ENCODE data around the gene AMH. TPM values are rescaled to one million over a fixed set of nuclear protein-coding genes. Genes with fewer than 3 reads are reported as not detected.
A peak's percentile ranks its signal among the peaks of the same experiment; 100 is the strongest.

Gene AMH
- total RNA-seq, 1 donor from 2014 or later: 0.26 TPM

DNA sequence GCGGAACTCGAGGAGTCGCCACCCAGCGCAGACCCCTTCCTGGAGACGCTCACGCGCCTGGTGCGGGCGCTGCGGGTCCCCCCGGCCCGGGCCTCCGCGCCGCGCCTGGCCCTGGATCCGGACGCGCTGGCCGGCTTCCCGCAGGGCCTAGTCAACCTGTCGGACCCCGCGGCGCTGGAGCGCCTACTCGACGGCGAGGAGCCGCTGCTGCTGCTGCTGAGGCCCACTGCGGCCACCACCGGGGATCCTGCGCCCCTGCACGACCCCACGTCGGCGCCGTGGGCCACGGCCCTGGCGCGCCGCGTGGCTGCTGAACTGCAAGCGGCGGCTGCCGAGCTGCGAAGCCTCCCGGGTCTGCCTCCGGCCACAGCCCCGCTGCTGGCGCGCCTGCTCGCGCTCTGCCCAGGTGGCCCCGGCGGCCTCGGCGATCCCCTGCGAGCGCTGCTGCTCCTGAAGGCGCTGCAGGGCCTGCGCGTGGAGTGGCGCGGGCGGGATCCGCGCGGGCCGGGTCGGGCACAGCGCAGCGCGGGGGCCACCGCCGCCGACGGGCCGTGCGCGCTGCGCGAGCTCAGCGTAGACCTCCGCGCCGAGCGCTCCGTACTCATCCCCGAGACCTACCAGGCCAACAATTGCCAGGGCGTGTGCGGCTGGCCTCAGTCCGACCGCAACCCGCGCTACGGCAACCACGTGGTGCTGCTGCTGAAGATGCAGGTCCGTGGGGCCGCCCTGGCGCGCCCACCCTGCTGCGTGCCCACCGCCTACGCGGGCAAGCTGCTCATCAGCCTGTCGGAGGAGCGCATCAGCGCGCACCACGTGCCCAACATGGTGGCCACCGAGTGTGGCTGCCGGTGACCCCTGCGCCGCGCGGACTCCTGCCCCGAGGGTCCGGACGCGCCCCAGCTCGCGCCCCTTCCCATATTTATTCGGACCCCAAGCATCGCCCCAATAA lies 2.3 kb downstream of the AMH start:
- DNase-seq (ENCODE audit: low read depth): no peak
- Histone ChIP-seq H3K36me3 (ENCODE audit: control insufficient read depth, insufficient read depth, low read length) (peaks cover 10% of the 10 kb centered on the region), H3K4me3 (ENCODE audit: low read depth, low read length) (no peak overlapping the region), H3K27me3 (ENCODE audit: control insufficient read depth, insufficient read depth, low read length) (peaks cover 32% of the 10 kb centered on the region)
- TF ChIP-seq, protein P1, sequence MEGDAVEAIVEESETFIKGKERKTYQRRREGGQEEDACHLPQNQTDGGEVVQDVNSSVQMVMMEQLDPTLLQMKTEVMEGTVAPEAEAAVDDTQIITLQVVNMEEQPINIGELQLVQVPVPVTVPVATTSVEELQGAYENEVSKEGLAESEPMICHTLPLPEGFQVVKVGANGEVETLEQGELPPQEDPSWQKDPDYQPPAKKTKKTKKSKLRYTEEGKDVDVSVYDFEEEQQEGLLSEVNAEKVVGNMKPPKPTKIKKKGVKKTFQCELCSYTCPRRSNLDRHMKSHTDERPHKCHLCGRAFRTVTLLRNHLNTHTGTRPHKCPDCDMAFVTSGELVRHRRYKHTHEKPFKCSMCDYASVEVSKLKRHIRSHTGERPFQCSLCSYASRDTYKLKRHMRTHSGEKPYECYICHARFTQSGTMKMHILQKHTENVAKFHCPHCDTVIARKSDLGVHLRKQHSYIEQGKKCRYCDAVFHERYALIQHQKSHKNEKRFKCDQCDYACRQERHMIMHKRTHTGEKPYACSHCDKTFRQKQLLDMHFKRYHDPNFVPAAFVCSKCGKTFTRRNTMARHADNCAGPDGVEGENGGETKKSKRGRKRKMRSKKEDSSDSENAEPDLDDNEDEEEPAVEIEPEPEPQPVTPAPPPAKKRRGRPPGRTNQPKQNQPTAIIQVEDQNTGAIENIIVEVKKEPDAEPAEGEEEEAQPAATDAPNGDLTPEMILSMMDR (IDR thresholded peaks at IDR 0.05; ENCODE audit: insufficient read depth, low read length, severe bottlenecking): no peak
- FAIRE-seq: no peak

- no peak for FAIRE-seq
- Histone ChIP-seq H3K4me3 (ENCODE audit: low read depth, low read length) (no peak overlapping the region), H3K27me3 (ENCODE audit: control insufficient read depth, insufficient read depth, low read length) (peaks cover 32% of the 10 kb centered on the region)
Measured at GRCh38 chr19:2252055-2252796, 3.1 kb downstream of the AMH start.

DNA sequence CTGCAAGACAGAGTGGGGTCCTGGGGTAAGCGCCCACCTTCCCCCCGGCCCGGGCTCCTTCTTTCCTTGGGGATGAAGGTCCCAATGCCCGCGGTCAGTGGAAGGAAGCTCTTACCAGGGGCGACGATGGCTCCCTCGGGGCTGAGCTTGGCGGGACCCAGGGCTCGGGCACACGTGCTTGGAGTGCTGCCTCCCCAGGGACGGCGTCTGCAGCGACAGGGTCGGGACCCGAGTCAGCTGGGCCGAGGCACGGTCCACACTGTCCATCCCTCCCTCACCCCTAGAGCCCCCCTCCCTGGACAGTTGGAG lies 3.6 kb downstream of the AMH start:
- Histone ChIP-seq H3K27me3 (ENCODE audit: control insufficient read depth, insufficient read depth, low read length) (peaks cover 32% of the 10 kb centered on the region), H3K36me3 (ENCODE audit: control insufficient read depth, insufficient read depth, low read length) (no peaks in the 10 kb centered on the region), H3K4me3 (ENCODE audit: low read depth, low read length) (no peak overlapping the region)
- FAIRE-seq (no peak), DNase-seq (ENCODE audit: low read depth) (no peak)
- TF ChIP-seq, protein P1 (IDR thresholded peaks at IDR 0.05; ENCODE audit: insufficient read depth, low read length, severe bottlenecking): no peak

More at GRCh38 chr19:2252055-2252796, 3.1 kb downstream of the AMH start:
- H3K36me3 ChIP-seq (ENCODE audit: control insufficient read depth, insufficient read depth, low read length): peaks cover 3% of the 10 kb centered on the region
- no peak for DNase-seq (ENCODE audit: low read depth)
- TF ChIP-seq, protein P1 (IDR thresholded peaks at IDR 0.05; ENCODE audit: insufficient read depth, low read length, severe bottlenecking): no peak

DNA sequence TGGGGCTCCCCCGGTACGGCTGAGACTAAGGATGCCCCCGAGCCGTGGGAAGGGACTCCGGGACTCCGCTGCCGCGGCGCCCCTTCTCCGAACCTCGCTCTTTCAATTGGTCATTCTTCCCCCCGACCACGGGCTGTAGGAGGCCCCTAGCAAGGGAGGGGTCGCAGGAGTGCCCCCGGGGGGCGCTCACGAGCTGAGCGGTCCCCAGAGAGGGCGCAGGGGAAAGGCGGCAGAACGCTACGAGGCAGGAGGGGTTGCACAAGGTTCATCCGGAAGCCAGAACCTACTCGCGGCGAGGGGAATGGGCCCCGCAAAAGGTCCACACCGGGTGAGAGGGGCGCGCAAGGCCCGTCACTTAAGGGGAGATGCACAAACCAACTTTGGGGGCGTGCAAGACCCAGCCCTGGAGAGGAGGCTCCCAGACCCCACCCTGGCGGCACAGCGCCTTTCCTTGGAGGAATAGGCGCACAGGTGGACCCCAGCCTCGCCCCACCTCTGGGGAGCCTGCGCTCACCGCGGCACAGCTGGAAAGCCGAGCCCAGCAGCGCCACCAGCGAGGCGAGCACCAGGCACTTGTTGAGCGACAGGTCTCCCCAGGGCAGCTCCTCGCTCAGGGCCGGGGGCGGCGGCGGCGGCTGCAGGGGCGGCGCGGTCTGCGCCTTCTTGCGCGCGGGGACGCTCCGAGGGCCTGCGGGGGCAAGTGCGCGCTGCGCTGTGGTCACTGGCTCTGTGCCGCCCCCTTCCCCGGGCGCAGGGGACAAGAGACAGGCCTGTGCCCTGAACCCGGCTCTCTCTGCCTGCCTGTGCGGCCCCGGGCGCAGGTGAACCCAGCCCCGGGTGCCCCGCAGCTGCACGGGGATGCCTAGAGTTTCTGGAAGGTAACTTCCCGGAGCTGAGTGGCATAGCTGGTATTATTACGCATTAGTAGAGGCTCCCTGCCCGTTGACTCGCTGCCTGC lies 4.3 kb downstream of the AMH start:
- DNase-seq (ENCODE audit: low read depth) (no peak), FAIRE-seq (no peak)
- Histone ChIP-seq H3K4me3 (ENCODE audit: low read depth, low read length) (no peak overlapping the region), H3K27me3 (ENCODE audit: control insufficient read depth, insufficient read depth, low read length) (peaks cover 32% of the 10 kb centered on the region), H3K36me3 (ENCODE audit: control insufficient read depth, insufficient read depth, low read length) (no peaks in the 10 kb centered on the region)
- TF ChIP-seq, protein P1 (IDR thresholded peaks at IDR 0.05; ENCODE audit: insufficient read depth, low read length, severe bottlenecking): no peak

DNA sequence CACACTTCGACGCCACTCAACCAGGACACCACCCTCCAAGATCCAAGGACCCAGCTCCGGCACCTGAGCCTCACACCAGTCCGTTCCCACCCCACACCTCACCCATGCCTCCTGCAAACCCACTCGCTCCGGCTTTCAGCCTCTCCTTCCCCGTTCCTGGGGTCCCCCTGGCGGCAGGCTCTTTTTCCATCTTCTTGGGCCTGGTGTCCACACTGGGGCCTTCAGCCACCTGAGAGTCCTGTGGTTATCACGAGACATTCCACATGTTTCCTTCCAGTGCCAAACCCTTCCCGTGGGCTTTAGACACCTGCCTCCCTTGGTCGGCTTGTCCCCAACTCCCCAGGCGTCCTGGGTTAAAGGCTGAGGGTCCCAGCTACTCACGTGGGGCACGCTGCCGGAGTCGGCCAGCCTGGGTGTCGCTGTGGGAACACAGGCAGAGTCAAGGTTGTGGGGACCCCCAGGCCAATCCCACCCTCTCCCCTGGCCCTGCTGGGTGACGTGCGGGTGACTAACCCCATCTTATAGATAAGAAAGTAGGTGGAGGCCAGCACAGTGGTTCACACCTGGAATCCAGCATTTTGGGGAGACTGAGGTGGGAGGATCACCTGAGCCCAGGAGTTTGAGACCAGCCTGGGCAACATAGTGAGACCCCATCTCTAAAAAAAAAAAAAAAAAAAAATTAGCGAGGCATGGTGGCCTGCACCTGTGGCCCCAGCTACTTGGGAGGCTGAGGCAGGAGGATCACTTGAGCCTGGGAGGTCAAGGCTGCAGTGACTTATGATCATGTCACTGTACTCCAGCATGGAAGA lies 5.1 kb downstream of the AMH start:
- FAIRE-seq: no peak
- TF ChIP-seq, protein P1 (IDR thresholded peaks at IDR 0.05; ENCODE audit: insufficient read depth, low read length, severe bottlenecking): peak; percentile 49

More for the DNA sequence above, 5.1 kb downstream of the AMH start:
- no peak for DNase-seq (ENCODE audit: low read depth)
- no peaks in the 10 kb centered on the region for H3K36me3 ChIP-seq (ENCODE audit: control insufficient read depth, insufficient read depth, low read length)
- H3K27me3 ChIP-seq (ENCODE audit: control insufficient read depth, insufficient read depth, low read length): peaks cover 32% of the 10 kb centered on the region
- H3K4me3 ChIP-seq (ENCODE audit: low read depth, low read length): no peak overlapping the region

Measured in bronchial epithelial cell (primary cell).